ENCODE data around the gene GAB2.
"Not testable (repeated sequence)": the region's sequence is repeated elsewhere in the genome, so short reads cannot be mapped to it uniquely, and the experiment has no call there.

GAB2 gene

GRCh38 chr11:78364128-78364751, 53.4 kb downstream of the GAB2 start:
- no peak for ATAC-seq

DNA sequence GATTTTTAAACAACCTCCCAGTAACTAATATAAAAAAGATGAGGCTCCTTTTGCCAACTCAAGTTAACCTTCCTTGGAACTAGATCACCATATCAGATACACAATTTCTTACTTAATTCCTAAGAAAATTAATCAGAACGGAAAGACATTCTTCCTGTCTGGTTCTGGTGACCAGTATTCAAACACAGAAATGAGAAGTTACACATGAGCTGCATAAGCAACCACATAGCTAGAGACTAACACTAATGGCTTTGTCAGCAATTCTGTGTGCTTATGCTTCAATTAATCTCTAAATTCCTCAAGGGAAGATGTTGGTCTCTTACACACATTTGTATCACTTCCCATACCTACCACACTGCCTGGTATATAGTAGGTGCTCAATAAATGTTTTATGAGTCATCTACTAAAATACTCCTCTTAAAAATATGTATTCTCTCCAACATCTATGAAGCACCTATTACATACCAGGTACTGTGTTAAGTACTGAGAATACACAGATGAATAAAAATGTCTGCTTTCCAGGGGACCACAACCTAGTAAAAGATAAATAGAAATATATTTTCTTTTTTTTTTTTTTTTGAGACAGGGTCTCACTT, 54.5 kb downstream of the GAB2 start:
- ATAC-seq: no peak

DNA sequence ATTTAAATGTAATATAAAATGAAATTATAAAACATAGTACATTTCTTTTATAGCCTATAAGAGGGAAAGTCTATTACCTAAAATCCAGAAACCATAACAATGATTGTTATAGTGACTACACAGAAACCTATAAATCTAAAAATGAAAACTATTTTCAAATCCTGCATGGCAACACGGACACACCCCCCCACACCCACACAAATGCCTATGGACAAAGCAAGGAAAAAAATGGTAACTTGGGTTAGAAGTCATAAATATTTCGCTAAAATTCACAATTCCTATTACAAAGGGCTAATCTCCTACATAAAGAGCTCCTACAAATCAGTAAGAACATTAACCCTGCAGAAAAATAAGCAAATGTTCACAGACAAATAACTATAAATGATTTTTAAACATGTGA, 56.4 kb downstream of the GAB2 start:
- ATAC-seq: no peak

DNA sequence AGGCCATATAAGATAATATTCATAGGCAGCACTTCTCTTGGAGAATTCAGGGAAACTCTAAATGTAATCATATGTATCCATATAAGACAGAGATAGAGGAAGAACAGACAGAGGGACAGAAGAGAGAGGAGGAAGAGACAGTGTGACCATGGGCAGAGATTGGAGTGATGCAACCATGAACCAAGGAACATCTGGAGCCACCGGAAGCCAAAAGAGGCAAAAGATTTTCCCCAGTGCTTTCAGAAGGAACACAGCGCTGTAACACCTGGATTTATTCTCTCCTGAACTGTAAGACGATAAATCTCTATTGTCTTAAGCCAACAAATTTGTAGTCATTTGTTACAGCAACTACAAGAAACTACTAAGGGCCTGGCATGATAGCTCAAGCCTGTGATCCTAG, 57.7 kb downstream of the GAB2 start:
- no peak for ATAC-seq

GRCh38 chr11:78357924-78358323, 59.7 kb downstream of the GAB2 start:
- ATAC-seq: not testable (repeated sequence)

GRCh38 chr11:78357425-78357824, 60.2 kb downstream of the GAB2 start:
- not testable (repeated sequence) for ATAC-seq

DNA sequence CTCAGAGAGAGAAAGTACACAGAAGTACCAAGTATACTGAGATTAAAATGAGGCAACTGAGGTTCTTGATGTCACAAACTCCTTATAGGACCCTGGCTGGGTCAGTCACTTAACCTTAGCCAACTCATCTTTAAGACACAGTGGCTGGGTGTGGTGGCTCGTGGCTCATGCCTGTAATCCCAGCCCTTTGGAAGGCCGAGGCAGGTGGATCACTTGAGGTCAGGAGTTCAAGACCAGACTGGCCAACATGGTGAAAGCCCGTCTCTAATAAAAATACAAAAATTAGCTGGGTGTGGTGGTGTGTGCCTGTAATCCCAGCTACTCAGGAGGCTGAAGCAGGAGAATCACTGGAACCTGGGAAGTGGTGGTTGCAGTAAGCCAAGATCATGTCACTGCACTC, 61.9 kb downstream of the GAB2 start:
- not testable (repeated sequence) for ATAC-seq

DNA sequence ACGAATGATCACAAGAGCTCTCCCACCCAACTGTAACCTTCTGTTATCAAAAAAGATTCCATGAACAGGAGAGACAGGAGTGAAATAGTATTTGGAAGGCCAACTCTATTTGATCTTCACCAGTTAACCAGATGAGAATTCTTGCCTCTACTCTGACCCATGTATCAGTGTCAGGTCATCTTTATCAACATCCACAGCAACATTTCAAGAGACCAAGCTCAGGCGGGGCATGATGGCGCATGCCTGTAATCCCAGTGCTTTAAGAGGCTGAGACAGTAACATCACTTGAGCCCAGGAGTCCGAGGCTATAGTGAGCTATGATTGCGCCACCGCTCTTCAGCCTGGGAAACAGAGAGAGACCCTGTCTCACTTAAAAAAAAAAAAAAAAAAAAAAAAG, 62.3 kb downstream of the GAB2 start:
- no peak for ATAC-seq

- ATAC-seq: no peak
These were observed 63.0 kb downstream of the GAB2 start for GRCh38 chr11:78354408-78355308.

DNA sequence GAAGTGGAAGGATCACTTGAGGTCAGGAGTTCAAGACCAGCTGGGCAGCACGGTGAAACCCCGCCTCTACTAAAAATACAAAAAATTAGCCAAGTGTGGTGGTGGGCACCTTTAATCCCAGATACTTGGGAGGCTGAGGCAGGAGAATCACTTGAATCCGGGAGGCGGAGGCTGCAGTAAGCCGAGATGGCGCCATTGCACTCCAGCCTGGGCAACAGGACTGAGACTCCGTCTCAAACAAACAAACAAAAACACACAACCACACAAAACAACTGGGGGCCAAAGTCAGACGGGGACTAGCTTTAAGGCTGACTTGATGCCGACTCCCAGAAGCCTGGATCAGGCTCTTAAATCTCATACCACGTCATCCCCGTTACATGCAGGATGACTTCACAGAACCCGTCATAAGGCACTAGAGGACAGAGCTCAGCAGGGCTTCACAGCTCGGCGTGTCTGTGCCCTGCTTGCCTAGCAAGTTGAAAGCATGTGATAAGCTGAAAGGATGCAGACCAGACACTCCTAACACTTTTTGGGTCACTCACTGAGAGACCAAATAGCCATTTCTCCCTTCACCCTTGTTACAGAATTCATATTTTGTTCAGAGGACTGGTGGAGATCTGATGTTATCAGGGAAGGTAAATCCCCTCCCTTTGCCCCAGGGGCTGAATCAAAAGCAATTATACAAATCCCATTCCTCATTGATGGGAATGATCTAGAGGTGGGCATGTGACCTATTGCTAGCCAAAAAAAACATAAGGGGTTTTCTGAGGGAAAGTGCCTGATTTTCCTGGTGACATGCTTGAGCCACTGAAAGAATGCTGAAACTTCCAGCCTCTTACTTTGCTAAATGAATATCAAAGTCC, 65.4 kb downstream of the GAB2 start:
- no peak for ATAC-seq

GRCh38 chr11:78351193-78351592, 66.4 kb downstream of the GAB2 start:
- no peak for ATAC-seq

GRCh38 chr11:78350646-78351165, 66.9 kb downstream of the GAB2 start:
- ATAC-seq: no peak

GRCh38 chr11:78350091-78350645, 67.5 kb downstream of the GAB2 start:
- ATAC-seq: no peak

DNA sequence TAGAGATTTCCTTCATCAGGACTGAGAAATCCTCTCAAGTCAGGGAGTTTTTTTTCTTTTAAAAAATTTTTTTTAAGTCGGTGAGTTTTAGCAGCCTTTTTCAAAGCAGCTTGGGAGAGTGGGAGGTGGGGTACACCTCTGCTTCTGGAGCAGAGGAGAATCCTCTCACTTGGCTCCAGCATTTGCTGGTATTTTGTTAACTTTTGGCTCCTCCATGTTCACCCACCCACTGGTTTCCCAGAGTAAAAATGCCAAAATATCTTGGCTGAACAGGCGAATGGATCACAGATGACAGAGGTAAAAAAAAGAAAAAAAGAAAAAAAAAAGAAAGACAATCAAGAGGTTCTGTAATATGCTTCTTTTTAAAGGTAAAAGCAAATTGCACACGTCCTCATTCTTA, 68.0 kb downstream of the GAB2 start:
- ATAC-seq: no peak

DNA sequence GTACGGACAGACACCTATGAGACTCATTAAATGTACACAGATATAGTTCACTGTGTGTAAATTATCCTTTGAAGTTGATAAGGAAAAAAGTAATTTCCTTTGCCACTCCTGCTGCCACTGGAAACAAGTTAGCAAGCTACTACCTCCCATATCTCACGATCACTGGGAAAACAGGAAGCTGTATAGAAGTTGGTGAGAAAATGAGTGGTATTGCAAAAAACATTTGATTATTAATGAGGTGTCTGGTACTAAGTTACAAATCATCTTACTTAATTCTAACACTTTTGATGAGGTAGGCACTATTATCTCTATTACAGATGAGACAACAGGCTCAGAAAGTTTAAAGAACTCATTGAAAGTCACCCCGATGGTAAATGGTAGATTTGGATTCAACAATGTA, 68.5 kb downstream of the GAB2 start:
- no peak for ATAC-seq

- no peak for ATAC-seq
These were observed 69.7 kb downstream of the GAB2 start for GRCh38 chr11:78347956-78348355.

DNA sequence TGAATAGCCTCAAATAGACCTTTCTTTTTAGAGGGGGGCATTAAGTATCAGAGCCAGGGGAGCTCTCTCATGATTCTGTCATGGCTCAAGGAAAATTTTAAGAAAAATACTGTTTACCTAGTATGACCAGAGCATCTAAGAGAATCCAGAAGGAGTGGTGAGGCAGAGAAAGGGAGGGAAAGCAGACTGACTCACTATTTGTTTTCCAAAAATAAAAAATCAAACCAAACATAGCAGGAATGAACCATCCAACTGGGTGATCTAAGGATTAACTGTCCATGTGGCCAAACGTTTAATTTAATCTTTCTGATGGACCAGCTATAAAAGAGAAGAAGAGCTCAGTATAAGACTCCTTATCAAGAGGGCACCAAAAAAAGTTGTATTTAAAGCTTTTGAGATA, 70.8 kb downstream of the GAB2 start:
- no peak for ATAC-seq

- ATAC-seq: no peak
These were observed 72.2 kb downstream of the GAB2 start for GRCh38 chr11:78345450-78345849.

GRCh38 chr11:78344676-78345075, 72.9 kb downstream of the GAB2 start:
- ATAC-seq: no peak

- ATAC-seq: no peak
These were observed 73.5 kb downstream of the GAB2 start for GRCh38 chr11:78344094-78344493.

GRCh38 chr11:78343303-78343702, 74.3 kb downstream of the GAB2 start:
- ATAC-seq: no peak

- no peak for ATAC-seq
These were observed 75.8 kb downstream of the GAB2 start for GRCh38 chr11:78341841-78342240.
